Parathyroid adenoma (tissue), 2 donors: Measurements from ENCODE around the gene KCTD17.

Source experiments
- H2AFZ ChIP-seq: fragments of 300-600 bp; sonication (generic); one replicate; pipeline ENCODE4 v1.7.0; 2017; ENCODE audit warnings: antibody characterized with exemption, mild to moderate bottlenecking
- H3K27ac ChIP-seq: fragments of 300-600 bp; sonication (generic); one replicate; pipeline ENCODE4 v1.7.0; 2017
- H3K27me3 ChIP-seq: fragments of 300-600 bp; sonication (generic); one replicate; pipeline ENCODE4 v1.7.0; 2017; ENCODE audit warnings: low read length; ENCODE audit not compliant: control insufficient read depth, insufficient read depth
- H3K36me3 ChIP-seq: fragments of 300-600 bp; sonication (generic); one replicate; pipeline ENCODE4 v1.7.0; 2017; ENCODE audit warnings: low read length; ENCODE audit not compliant: control insufficient read depth, insufficient read depth
- H3K4me1 ChIP-seq: fragments of 300-600 bp; sonication (generic); one replicate; pipeline ENCODE4 v1.7.0; 2017; ENCODE audit warnings: control low read depth
- H3K4me2 ChIP-seq: fragments of 300-600 bp; sonication (generic); one replicate; pipeline ENCODE4 v1.7.0; 2017; ENCODE audit warnings: low read length
- H3K4me3 ChIP-seq: fragments of 300-600 bp; sonication (generic); one replicate; pipeline ENCODE4 v1.7.0; 2017; ENCODE audit warnings: low read depth, low read length
- H3K79me2 ChIP-seq: fragments of 300-600 bp; sonication (generic); one replicate; pipeline ENCODE4 v1.7.0; 2017; ENCODE audit warnings: control low read depth
- H3K9ac ChIP-seq: fragments of 300-600 bp; sonication (generic); one replicate; pipeline ENCODE4 v1.7.0; 2017; ENCODE audit warnings: mild to moderate bottlenecking
- H3K9me3 ChIP-seq: fragments of 300-600 bp; sonication (generic); one replicate; pipeline ENCODE4 v1.7.0; 2017; ENCODE audit warnings: low read length; ENCODE audit not compliant: control insufficient read depth
- CTCF ChIP-seq: fragments of 300-600 bp; sonication (generic); IDR thresholded peaks from one replicate; pipeline ENCODE4 v1.7.0; 2017; ENCODE audit warnings: antibody characterized with exemption, mild to moderate bottlenecking
- donor health status: primary hyperparathyroidism.

The KCTD17 gene

DNA sequence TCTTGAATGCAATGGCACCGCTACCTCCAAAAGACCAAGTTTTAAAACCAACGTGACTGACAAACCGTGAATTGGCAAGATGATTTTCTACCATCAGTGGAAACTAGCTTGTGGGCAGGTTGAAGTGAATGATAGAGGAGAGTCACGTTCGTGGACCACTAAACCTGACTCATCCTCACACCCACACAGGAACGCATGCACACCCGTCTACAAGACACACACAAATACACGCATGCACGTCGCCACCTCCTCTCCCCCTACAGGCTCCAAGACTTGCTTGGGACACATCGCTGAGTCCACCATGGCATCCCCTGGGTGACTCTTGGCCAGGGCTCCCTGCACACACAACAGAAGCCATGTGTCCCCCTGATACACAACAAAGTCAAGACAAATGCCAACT is 43.6 kb downstream of the KCTD17 start:
- no peak overlapping the region for H3K4me2 ChIP-seq
- no peaks in the 10 kb centered on the region for H3K27me3 ChIP-seq
- H3K79me2 ChIP-seq = no peaks in the 10 kb centered on the region
- no peak overlapping the region for H3K27ac ChIP-seq
- no peak overlapping the region for H2AFZ ChIP-seq
- H3K4me3 ChIP-seq = no peak overlapping the region
- H3K9ac ChIP-seq = no peak overlapping the region
- no peaks in the 10 kb centered on the region for H3K36me3 ChIP-seq
- no peaks in the 10 kb centered on the region for H3K9me3 ChIP-seq
- no peaks in the 10 kb centered on the region for H3K4me1 ChIP-seq
- no peak for TF ChIP-seq CTCF

DNA sequence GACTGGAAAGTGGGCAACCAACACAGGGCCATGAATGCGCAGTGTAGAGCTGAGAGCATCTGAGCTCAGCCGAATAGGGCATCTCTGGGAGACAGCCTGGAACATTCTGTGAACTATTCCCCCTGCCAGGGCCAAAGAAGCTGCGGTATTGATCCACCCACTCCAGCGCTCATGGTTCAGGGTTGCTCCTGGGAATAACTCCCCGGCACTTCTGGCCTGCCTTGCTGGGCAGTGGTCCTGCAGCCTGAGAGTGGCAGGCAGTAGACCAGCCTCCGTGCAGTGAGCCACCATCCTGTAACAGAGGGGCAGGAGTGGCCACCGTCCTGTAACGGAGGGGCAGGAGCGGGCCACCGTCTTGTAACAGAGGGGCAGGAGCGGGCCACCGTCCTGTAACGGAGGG is 45.8 kb downstream of the KCTD17 start:
- H3K27ac ChIP-seq = no peak overlapping the region
- H3K27me3 ChIP-seq = no peaks in the 10 kb centered on the region
- H3K79me2 ChIP-seq = no peaks in the 10 kb centered on the region
- H3K4me1 ChIP-seq = no peaks in the 10 kb centered on the region
- H3K4me2 ChIP-seq = peak overlapping the region; percentile 22
- H3K4me3 ChIP-seq = no peak overlapping the region
- no peak for TF ChIP-seq CTCF
- no peak overlapping the region for H2AFZ ChIP-seq
- H3K9ac ChIP-seq = no peak overlapping the region
- no peaks in the 10 kb centered on the region for H3K9me3 ChIP-seq
- H3K36me3 ChIP-seq = no peaks in the 10 kb centered on the region

DNA sequence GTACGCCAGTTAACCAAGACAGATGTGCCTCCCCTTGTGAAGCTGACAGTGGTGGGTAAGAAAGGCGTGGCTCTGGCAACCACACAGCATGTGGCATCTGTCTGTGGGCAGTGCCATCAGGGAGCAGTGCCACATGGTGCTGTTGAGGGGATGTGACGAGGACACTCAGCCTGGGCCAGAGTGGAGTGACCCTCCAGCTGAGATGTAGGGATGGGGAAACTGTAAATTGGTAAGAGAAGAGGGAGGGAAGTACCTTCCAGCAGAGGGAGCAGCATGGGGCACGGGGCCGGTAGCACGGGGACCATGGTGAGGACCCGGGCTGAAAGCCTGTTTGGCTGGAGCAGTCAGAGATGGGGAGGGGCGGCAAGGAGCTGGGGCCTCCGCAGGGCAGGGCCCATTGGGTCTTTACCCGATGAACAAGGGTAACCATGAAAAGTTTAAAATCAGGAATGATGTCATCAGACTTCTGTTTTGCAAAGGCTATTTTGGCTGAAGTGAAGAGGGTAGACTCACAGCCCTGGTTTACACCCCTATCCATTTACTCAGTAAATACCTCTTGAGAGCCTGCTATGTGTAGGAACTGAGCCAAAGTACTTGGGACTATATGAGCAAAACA is 47.5 kb downstream of the KCTD17 start:
- H2AFZ ChIP-seq = no peak overlapping the region
- TF ChIP-seq CTCF = no peak
- no peaks in the 10 kb centered on the region for H3K27me3 ChIP-seq
- H3K36me3 ChIP-seq = no peaks in the 10 kb centered on the region
- H3K9me3 ChIP-seq = no peaks in the 10 kb centered on the region
- no peaks in the 10 kb centered on the region for H3K79me2 ChIP-seq
- no peaks in the 10 kb centered on the region for H3K4me1 ChIP-seq
- H3K4me3 ChIP-seq = no peak overlapping the region
- no peak overlapping the region for H3K9ac ChIP-seq
- no peak overlapping the region for H3K4me2 ChIP-seq
- no peak overlapping the region for H3K27ac ChIP-seq

DNA sequence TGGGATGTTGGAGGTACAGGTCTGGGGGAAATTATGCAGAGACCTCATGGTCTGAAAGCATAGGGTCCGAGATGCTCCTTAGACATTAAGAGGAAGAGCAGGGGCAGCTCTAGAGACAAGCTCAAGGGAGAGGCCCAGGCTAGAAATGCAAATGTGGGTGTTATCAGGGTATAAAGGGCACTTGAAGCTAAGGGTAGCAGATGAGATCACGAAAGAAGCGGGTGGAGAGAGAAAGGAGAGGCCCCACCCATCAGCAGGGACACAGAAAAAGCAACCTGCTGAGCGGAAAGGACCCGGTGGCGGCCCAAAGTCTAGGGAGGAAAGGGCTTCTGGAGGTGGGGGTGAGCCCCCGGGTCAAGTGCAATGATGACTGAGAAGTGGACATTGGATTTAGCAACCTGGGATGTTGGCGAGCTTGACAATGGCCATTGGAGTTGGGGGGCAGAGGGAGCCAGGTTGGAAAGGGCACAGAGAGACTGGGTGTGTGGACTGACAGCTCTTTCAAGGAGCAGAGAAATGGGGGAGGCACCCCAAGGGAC is 49.1 kb downstream of the KCTD17 start:
- H3K27ac ChIP-seq = no peak overlapping the region
- no peaks in the 10 kb centered on the region for H3K27me3 ChIP-seq
- H3K4me3 ChIP-seq = no peak overlapping the region
- H2AFZ ChIP-seq = no peak overlapping the region
- no peaks in the 10 kb centered on the region for H3K79me2 ChIP-seq
- H3K9me3 ChIP-seq = no peaks in the 10 kb centered on the region
- TF ChIP-seq CTCF = no peak
- H3K4me1 ChIP-seq = no peaks in the 10 kb centered on the region
- no peaks in the 10 kb centered on the region for H3K36me3 ChIP-seq
- H3K9ac ChIP-seq = no peak overlapping the region
- no peak overlapping the region for H3K4me2 ChIP-seq
